ENCODE data around the gene DDX51.

GRCh38 chr12:132151766-132152410 is 7.8 kb upstream of the DDX51 start:
- TF ChIP-seq CTCF (IDR thresholded peaks at IDR 0.05) (no peak), MAFK (IDR thresholded peaks at IDR 0.05; ENCODE audit: partially characterized antibody) (no peak), HOXA7 (CRISPR knock-in tag; IDR thresholded peaks at IDR 0.05) (no peak), POLR2A (IDR thresholded peaks at IDR 0.05; ENCODE audit: low read length) (no peak), SMC3 (IDR thresholded peaks at IDR 0.05) (no peak)
- TF ChIP-seq, protein P1, sequence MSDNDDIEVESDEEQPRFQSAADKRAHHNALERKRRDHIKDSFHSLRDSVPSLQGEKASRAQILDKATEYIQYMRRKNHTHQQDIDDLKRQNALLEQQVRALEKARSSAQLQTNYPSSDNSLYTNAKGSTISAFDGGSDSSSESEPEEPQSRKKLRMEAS (IDR thresholded peaks at IDR 0.05) = no peak

Measured in A549 (cell line).